GM19395 (cell line): ENCODE measurements around the gene HBS1L.
A peak's percentile ranks its signal among the peaks of the same experiment; 100 is the strongest.

Experiments
- ATAC-seq: cut with Tn5 transposase; IDR thresholded peaks from one replicate; pipeline ENCODE4 v1.9.1; 2021; ENCODE audit warnings: mild to moderate bottlenecking, moderate library complexity; ENCODE audit not compliant: unreplicated experiment

HBS1L gene

DNA sequence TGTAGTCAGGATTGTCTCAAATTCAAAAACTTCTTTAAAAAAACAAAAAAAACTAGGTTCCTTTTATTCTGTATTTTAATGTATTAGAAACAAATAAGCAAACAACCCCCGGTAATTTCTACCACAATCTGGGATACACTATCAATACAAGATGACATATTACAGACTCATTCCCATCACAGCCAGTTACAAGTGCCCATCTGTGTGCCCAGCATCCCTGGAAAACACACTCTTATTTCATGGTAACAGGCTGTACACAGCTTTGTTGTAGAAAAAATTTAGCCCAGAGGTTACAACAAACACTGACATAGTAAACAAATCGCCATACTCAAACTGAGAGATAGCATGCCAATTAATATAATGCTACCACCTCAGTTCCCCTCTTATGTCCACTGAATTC lies 16.3 kb downstream of the HBS1L start:
- ATAC-seq: no peak

DNA sequence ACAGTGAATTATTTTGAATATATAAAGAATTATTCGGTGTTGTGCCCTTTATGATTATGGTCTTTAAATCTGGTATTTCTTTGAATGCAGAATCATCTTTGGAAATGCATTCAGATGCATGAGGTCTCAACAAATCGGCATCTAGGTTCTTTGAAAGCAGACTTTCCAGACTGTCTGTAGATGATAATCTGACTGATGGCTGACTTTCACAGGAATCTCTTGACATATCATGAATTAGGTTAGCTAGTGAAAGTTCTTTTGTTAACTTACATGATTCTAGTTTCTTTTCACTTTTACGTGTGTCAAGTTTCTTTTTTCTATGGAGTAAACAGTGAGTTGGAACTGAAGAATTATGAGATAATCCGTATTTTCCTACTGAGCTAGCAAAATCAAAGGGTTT lies 17.1 kb downstream of the HBS1L start:
- ATAC-seq: no peak

DNA sequence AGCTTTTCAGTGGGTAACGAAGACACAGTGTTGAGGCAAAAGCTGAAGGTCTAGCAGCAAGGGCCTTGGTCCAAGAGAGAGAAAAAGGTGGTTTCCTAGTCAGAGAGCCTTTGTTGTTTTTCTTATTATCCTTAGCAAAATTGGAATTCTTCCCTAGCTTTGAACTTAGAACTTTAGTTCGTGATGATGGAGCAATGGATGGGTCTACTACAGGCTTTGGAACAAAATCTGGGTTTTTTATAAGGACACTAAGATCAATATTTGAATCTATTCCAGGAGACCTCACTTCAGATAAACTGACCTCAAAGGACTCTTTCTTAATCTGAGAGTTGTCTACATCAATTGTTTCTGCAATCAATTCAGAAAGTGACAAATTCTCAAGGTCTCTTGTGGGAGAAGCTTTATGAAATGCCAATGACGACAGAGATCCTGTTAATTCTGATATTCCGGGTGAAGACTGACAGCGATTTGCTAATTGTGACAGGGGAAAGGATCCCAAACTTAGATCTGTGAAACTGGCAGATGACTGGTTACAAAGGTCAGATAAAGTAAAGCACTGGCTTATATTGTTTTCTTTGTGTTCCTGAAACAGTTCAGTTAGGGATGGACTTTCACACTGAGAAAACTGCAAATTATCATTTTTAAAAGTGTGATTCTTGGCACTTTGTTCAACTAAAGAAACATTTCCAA lies 17.7 kb downstream of the HBS1L start:
- no peak for ATAC-seq

DNA sequence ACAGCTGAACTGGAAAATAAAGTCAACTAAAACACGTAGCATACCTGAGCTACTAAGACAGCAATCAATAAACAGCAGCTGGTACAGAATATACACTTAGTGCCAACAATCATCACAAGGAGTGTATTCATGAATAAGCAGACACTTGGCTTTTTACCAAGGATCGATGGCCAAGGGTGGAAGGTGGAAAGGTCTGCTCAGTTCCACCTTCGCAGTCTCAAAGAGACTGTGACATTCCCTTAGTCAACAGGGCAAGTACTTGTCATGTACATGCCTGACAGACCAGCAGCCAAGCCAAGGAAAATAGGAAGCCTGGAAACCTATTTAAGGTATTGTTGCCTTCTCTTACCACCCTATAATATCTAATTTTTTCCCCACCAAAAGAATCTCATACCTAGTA lies 21.4 kb downstream of the HBS1L start:
- ATAC-seq: no peak

DNA sequence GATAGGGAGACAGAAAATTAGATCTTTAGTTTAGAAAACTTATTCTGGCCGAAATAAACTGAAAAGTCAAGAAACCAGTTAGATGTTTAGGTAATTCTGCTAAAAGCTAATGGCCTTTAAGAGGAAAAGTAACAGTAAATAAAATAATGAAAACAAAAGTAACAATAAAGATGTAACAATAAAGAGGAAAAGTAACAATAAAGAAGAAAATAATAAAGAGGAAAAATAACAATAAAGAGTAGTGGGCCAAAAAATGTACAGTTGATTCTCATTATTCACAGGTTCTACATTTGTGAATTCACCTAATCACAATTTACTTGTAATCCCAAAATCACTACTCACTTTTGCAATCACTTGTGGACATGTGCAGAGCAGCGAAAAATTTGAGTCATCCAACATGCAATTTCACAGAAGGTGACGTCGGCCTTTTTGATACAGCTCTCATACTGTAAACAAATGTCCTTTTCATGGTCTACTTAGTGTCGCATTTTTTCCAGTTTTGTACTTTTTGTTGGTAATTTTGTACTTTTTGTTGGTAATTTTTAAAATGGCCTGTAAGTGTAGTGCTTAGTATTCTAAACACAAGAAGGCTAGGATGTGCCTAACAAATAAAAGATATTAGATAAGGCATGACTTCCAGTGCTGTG lies 24.0 kb downstream of the HBS1L start:
- ATAC-seq: no peak

DNA sequence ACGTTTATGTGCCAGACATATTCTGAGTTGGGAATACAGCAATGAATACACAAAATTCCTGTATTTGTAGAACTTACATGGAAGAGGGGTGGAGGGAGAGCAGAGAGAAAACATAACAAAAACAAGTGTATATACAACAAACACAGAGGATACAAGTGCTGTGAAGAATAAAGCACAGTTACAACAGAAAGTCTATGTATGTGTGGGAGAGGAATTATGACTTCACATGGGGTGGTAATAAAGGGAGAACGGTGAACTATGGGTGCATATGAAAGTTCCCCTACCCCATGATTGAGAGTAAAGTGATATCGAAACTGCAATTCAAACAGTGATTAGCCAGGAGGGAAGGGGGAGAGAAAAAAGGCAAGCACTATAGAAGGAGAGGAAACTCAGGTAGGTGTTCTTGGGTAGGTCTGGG lies 24.6 kb downstream of the HBS1L start:
- peak; percentile 95 for ATAC-seq

DNA sequence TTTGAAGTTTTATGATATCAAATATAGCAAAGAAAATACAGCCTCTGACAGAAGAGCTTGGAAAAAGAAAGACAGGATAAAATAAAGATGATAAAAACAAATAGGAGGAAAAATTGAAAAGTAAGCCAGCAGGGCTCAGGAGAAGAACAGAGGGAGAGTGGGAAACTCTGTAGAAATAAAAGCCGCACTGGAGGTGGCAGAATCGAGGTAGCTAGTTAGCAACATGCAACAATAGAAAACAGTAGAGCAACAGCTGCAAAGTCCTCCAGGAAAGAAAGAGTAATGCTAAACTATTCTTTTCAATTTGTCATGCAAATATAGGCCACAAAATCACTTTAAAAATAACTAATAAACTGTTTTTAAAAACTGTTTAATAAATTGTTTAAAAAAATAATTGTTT lies 28.8 kb downstream of the HBS1L start:
- ATAC-seq: no peak

DNA sequence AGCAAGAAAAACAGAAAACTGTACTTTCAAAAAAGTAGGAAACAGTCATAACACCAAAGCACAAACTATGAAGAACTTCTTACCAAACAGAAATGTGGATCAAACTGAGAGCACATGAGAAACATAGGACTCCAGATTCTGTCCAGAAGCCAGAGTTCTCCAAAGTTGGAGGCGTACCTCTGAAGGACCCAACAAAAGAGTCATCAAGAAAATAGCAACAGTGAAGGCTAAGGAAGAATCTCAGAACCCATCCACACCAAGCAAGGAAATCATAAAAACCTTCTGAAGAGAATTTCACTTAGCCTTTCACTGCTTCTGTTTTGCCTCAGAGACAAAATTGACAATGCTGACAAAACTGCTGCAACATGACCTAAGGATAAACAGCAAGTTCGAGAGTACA lies 29.4 kb downstream of the HBS1L start:
- no peak for ATAC-seq

DNA sequence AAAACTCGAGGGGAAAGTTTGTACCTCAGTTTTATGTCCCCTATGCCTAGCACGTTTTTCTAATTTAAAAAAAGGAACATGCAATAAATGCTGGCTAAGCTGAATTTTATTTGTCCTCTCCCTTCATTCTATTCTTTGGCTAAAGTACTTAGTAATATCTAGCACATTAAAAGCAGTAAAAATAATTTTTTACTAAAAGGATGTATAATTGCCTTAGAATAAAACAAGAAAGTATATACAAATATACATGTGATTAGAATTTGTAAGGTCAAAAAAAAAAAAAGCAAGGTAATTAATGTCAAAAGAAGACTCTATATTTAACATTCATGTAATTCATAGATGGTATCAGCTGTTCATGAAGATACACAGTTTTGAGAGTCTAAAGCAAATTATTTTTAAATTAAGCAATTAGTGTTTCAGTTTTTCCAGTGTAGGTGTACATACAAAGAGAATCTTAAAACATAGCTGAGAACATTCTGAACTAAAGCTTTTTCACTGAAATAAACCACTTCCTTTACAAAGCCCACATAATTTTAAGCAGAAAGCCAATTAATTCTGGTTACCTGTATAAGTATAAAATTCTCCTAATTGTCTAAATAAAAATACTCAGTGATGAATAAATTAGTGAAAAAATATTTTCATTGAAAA lies 32.4 kb downstream of the HBS1L start:
- no peak for ATAC-seq

DNA sequence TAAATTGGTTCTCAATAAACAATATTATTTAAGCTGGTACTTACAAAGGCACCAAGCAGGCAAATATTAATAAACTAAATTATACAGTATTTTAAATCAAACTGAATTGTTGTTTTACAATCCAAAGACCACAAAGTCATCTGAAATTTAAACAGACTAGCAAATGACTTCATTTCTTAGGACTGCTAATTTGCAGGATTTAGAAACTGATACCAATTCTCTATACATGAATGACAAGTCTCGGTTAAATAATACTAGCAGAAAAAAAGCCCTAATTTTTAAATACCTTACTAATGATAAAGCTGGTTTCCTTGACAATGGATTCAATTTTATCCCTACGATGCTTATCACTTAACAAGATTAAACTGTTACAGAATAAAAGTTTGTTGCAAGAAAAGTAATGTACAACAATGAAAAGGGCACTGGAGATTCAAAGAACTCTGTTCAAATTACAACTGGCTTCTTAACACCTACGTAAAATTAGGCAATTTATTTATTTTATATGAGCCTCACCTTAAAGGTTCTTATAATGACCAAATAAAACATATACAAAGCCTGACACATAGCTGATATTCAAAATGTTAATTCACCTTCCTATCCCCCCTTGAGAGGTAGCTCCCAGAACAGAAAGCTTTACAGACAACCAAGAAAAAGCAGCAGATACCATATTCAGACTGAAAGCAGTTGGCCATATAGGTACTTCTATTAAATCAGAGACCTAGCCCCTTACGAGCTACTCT lies 33.1 kb downstream of the HBS1L start:
- peak; percentile 89 for ATAC-seq

DNA sequence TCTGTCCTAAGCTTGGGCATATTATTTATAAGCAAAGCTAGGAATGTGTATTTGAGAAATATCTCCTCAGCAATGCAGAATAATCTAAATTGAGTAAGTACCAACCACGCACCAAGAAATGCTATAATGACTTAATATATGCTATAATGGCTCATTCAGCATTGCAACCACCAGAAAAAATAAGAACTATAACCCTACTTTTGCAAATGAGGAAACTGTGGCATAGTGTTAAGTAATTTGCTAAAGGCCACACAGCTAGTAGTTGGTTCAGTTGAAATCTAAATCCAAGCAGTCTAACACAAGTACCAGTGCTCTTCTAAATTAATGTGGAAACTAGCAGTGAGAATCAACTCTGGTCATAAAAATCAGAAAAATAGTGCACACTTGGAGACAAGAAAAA lies 35.7 kb downstream of the HBS1L start:
- no peak for ATAC-seq

DNA sequence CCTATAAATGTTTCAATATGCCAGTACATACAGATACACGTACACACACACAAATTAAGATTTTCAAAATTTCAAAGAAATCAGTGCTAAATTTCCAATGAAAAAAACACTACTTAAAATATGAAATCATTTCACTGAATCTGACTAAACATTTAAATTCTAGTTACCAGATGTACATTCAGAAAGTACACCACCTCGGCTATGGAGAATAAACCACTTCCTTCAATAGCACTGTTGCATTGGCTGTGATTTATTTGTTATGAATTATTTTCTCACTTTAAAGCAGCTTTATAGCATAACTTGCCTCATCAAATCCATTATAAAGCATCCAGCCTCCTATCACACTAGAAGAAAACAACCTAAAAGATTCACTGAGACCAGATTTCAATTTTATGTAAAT lies 36.6 kb downstream of the HBS1L start:
- ATAC-seq: no peak

DNA sequence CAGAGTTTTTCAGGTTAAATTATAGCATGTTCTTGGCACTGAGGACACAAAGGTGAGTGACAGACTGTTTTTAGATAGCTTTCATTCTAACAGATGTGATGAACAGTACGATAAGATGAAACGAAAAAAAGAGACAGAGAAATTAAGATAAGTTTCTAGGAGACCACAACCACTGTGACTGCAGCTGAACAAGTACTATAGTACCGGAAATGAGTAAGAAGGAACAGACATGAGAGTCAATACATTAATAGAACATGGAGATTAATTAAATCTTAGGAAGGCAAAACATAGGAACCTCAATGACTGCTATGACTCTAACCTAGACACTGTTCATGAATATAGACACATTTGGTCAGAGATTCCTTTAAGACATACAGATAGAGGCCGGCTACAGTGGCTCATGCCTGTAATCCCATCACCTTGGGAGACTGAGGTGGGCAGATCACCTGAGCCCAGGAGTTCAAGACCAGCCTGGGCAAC lies 40.2 kb downstream of the HBS1L start:
- peak; percentile 97 for ATAC-seq

DNA sequence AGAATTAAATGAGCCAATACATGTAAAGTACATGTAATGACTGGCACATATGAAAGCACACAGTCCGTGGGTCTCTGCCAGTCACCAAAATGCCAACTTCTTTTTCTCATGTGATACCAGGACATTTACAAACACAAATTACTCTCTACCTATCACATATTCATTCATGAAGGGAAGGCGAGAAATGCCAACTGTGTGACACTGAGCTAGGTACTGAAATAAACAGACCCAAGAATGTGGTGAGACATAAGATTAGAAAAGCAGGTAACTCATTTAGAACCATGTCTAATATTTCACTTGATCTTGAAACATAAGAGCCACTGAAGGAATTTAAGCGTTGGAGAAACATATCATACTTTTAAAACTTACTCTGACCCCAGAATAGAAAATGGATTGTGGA lies 41.4 kb downstream of the HBS1L start:
- no peak for ATAC-seq

DNA sequence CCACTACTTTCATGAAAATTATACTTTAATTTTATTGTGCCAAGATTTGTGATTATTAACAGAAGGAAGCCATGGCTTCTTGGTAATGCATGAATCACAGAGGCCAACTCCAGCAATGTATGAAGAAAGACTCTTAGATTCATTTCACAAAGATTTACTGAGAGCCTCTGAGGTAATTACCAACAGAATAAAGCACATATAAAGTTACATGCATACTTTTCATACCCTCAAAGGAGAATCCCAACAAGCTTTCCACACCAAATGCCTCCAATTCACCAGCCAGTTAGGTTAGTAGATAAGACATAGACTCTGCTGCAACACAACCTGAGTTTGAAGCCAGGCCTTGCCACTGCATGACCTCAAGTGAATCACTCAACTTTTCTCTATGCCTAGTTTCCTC lies 41.9 kb downstream of the HBS1L start:
- ATAC-seq: no peak

DNA sequence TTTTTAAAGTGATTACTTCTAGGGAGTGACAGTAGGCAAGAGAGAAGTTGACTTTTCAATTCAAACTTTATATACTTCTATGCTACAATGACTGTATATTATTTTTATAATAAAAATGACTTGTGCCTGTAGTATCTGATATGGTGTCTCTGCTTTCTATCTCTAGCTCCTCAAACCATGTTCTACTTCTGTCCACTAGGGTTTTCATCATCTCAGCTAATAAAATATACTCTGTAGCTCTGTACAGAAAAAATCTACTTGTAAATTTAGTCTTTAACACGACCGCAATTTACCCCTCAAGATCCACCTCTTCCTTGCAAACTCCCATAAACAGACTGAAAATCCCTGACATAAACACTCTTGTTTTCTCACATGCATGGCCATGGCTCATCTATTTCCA lies 42.3 kb downstream of the HBS1L start:
- no peak for ATAC-seq

DNA sequence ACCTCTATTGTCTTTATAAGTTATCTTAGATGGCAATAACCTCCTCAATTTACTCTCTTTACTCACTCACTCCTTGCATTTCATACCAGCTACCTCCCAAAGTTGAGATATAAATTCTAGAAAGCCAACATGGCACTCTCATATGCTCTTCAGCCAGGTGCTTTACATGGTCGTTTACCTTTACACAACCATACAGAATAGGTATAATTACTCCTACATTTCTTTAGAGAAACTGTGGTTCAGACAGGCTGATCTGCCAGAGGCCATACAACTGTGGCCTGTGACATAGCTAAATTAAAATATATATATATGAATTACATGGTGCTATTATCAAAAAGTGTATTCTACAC lies 45.7 kb downstream of the HBS1L start:
- peak; percentile 20 for ATAC-seq

DNA sequence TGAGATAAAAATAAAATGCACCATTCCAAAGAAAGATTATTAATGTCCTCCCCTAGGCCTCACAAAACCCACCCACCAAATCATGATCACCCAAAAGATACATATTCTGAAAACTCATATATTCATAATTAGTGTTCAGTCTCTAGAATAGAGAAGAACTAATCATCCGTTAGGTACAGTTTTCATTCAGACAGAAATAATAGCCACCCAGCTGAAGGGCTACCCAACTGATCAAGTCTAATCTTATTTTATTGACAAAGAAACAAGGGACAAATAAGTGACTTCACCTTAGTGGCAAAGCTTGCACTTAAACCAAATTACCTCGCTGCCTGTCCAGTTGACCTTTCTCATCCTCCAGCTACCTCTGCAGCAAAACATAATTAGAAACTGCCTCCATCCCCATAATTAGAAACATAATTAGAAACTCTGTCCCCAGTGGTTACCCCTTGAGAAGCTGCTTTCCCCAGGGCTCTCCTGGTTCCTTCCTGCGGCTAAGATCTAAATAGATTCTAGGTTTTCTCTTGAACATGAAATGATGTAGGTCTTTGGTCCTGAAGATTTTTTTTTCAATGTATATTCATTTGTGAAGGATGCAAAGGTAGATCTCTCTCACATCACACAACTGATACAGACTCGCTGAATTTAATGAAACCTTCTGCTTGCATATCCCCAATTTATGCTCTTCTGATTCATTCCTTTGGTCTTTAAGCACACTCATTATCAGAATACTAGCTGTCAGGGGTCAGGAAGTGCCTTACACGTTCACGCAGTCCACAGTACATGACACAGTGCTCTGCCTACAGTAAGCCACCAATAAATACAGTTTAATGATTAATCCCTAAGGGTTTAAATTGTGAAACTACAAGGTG lies 46.3 kb downstream of the HBS1L start:
- ATAC-seq: peak; percentile 96

DNA sequence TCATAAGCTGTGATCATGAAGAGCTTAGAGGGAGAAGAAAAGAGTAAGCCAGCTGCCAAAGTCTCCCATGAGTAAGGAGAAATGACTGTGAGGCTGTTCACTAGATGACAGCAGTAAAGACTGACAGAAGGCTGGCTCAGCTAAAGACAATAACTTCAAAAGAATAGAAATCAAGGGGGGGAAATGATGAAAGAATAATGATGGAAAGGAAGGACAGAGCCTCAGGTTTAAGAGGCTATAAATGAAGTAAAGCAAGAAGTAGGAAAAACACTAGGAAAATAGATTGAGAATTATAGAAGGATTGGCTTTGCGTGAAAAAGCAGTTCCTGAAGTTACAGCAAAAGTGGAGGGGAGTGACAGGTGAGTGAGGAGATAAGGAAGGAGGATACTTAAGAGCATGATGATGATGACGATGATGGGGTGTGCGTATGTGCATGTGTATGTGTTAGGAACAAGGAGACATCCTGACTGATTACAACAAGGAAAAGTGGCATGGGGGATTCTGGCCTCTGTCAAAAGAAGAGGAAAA lies 48.2 kb downstream of the HBS1L start:
- no peak for ATAC-seq

DNA sequence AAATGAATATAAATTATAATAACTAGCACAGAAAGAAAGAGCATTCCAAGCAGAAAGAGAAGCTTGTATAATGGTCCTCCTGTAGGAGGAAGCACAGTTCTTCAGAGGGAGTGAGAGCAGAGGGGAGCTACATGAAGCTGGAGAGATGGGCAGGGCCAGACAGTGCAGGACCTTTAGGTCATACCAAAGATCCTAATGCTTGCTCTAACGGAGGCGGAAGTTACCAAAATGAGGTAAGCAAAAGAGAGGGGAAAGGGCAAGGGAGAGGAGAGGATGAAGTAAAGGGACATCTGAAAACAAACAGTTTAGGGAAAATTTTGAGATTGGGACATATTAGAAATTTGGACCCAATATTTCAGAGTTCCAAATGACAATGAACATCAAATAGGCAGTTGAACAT lies 50.2 kb downstream of the HBS1L start:
- ATAC-seq: no peak
